K562 (cell line): ENCODE results near the gene GNG14. TPM values are rescaled to one million over a fixed set of nuclear protein-coding genes. Genes with fewer than 3 reads are reported as not detected.
A peak's percentile ranks its signal among the peaks of the same experiment; 100 is the strongest.

Experiments
- DNMT1 ChIP-seq: fragments of 450-650 bp; IDR thresholded peaks from 2 replicates; pipeline ENCODE4 v1.6.1; 2016; ENCODE audit warnings: antibody characterized with exemption, mild to moderate bottlenecking
- E2F8 ChIP-seq: fragments of 450-650 bp; IDR thresholded peaks from 2 replicates; pipeline ENCODE4 v1.7.1; 2018; ENCODE audit warnings: mild to moderate bottlenecking, low read depth; ENCODE audit not compliant: partially characterized antibody
- ESRRA ChIP-seq: fragments of 450-650 bp; IDR thresholded peaks from 2 replicates; pipeline ENCODE4 v1.6.1; 2014; ENCODE audit warnings: low read depth, mild to moderate bottlenecking, moderate library complexity, borderline replicate concordance
- GTF3C2 ChIP-seq: IDR thresholded peaks from 3 replicates; pipeline ENCODE4 v1.6.1; 2011; ENCODE audit warnings: borderline replicate concordance, mild to moderate bottlenecking, moderate library complexity; ENCODE audit not compliant: insufficient read length; ENCODE audit errors: extremely low read depth
- NCOA6 ChIP-seq: fragments of 450-650 bp; IDR thresholded peaks from 2 replicates; pipeline ENCODE4 v1.6.1; 2017; ENCODE audit warnings: mild to moderate bottlenecking
- POLR2B ChIP-seq: fragments of 450-650 bp; IDR thresholded peaks from 2 replicates; pipeline ENCODE4 v1.6.1; 2018; ENCODE audit warnings: low read depth; ENCODE audit not compliant: partially characterized antibody
- RUNX1 ChIP-seq: sonication (generic); IDR thresholded peaks from 2 replicates; pipeline ENCODE4 v1.6.1; 2016; ENCODE audit warnings: antibody characterized with exemption, low read depth
- SP1 ChIP-seq: sonication (generic); formaldehyde crosslinking; IDR thresholded peaks from 2 replicates; pipeline ENCODE4 v1.8.1; 2022; ENCODE audit warnings: mild to moderate bottlenecking, missing genetic modification reagents
- ZBTB12 ChIP-seq: fragments of 250-450 bp; sonication (Bioruptor Pico); IDR thresholded peaks from 2 replicates; pipeline ENCODE4 v1.4.0; 2020
- ZZZ3 ChIP-seq: fragments of 450-650 bp; IDR thresholded peaks from 2 replicates; pipeline ENCODE4 v1.6.1; 2016; ENCODE audit warnings: antibody characterized with exemption, mild to moderate bottlenecking, moderate library complexity
- polyA plus RNA-seq, 8 experiments: library from polyadenylated mRNA; depleted of rRNA in 4 of 8; stranded (reverse) in 5 of 8; unstranded in 3 of 8; fragments of >200 nt; fragmentation: Nextera tagmentation in 2 of 8; fragmentation: Illumina TruSeq in 1 of 8; extraction: Ambion mirVana in 2 of 8; extraction: Trizol in 1 of 8; gene quantifications; 2 replicates each; pipeline versions ENCODE4 v1.2.1 to v1.2.3, GENCODE V29; 2011 to 2014; ENCODE audit warnings: inconsistent platforms in 1 of 8, missing spikeins in 1 of 8
- total RNA-seq, 7 experiments: library from RNA; depleted of rRNA in 6 of 7; stranded (reverse); fragments of >200 nt in 6 of 7; fragmentation: Illumina TruSeq in 2 of 7; extraction: Trizol in 2 of 7; gene quantifications; 2 replicates each; pipeline versions ENCODE4 v1.2.1 to v1.2.3, GENCODE V29; 2011 to 2021; ENCODE audit warnings: low replicate concordance in 1 of 7

The GNG14 gene
- total and polyA plus RNA-seq, 9 of the 15 experiments (the other 6 are each of a cell fraction or from before 2014, with no cell fraction given) = not detected

GRCh38 chr19:12696366-12697335, 8.9 kb downstream of the GNG14 start, which contains the start of gene FBXW9 (continued):
- TF ChIP-seq GTF3C2 (peak; percentile 33), SP1 (CRISPR knock-in tag) (0 out of 2 replicates have a peak, but pooled peaks have one; percentile 53), NCOA6 (no peak), RUNX1 (no peak), DNMT1 (0 out of 2 replicates have a peak, but pooled peaks have one; percentile 26), E2F8 (peak; percentile 86), ESRRA (0 out of 2 replicates have a peak, but pooled peaks have one; percentile 29), POLR2B (peak; percentile 79), ZZZ3 (no peak), ZBTB12 (peak; percentile 94)
- TF ChIP-seq, all 486 proteins: peak for 95
